ENCODE results near the gene TFF2.

Gene TFF2

DNA sequence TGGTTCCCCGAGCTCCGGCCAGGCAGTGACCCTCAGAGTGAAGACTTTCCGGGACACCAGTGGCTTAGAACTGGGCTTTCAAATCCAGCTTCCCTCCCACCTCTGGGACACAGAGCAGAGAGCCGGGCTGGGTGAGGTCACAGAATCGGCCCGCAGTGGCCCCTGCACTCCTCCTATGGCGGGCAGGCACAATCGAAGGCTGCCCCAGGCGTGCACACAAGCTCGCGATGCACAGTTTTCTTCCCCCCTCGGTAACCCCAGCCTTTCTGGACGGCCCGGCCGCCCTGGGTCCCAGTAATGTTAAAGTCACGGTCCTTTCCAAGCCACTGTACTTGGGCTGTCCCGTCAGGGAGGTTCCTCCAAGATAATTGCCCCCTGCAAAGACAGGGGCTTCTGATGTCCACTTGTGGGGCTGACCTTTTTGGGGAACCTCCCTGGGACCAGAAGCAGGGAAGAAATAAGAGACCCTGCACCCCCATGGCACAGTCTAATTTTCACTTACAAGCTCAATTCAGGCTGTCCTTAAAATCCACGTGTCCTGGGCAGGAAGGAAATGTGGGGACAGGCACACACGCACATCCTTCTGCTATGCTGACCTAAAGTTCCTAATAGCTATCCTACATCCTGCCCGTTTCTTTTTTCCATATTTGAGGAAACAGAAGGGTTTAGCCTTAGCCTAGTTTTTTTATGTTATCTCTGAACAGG lies 49.3 kb downstream of the TFF2 start:
- ATAC-seq, result no peak
- TF ChIP-seq CREB5 (CRISPR knock-in tag; IDR thresholded peaks at IDR 0.05; ENCODE audit: low read depth) (no peak), ZNF70 (CRISPR knock-in tag; IDR thresholded peaks at IDR 0.05) (no peak), CSDC2 (CRISPR knock-in tag; IDR thresholded peaks at IDR 0.05) (no peak), ESRRG (CRISPR knock-in tag; IDR thresholded peaks at IDR 0.05) (no peak), SNAI2 (CRISPR knock-in tag; IDR thresholded peaks at IDR 0.05) (no peak)

DNA sequence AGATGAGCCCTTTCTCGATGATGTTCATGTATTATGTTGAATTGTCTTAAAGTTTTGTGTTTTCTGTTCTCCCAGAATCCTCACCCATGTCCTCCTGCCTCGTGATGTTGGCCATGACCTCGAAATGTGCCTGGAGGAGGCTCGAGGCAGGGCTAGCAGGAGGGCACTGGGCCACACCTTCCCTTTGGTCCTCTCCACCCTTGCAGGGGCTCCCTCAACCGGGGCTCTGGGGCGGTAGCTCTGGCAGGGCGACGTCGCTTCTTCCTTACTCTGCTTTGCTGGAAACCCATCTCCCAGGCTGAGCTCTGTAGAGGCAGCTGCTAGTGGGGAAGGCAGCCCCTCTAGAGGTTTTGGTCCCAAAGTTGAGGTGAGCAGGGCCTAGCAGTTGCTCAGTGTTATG lies 49.8 kb downstream of the TFF2 start:
- no peak for ATAC-seq
- TF ChIP-seq BACH2 (CRISPR knock-in tag; IDR thresholded peaks at IDR 0.05; ENCODE audit: borderline replicate concordance), result no peak
- no peak for TF ChIP-seq PPARA (CRISPR knock-in tag; IDR thresholded peaks at IDR 0.05; ENCODE audit: borderline replicate concordance)
- no peak for TF ChIP-seq ZFP30 (CRISPR knock-in tag; IDR thresholded peaks at IDR 0.05)
- no peak for TF ChIP-seq SNAI2 (CRISPR knock-in tag; IDR thresholded peaks at IDR 0.05)
- TF ChIP-seq ZC3H10 (CRISPR knock-in tag; IDR thresholded peaks at IDR 0.05), result no peak
- no peak for TF ChIP-seq TOX (CRISPR knock-in tag; IDR thresholded peaks at IDR 0.05; ENCODE audit: borderline replicate concordance)
- TF ChIP-seq POU6F1 (CRISPR knock-in tag; IDR thresholded peaks at IDR 0.05; ENCODE audit: borderline replicate concordance, low read depth), result no peak
- no peak for TF ChIP-seq ARNTL (CRISPR knock-in tag; IDR thresholded peaks at IDR 0.05; ENCODE audit: borderline replicate concordance, low read depth)
- TF ChIP-seq ZNF70 (CRISPR knock-in tag; IDR thresholded peaks at IDR 0.05), result no peak
- no peak for TF ChIP-seq ESRRG (CRISPR knock-in tag; IDR thresholded peaks at IDR 0.05)
- no peak for TF ChIP-seq ZFP3 (CRISPR knock-in tag; IDR thresholded peaks at IDR 0.05)
- no peak for TF ChIP-seq ISL1 (CRISPR knock-in tag; IDR thresholded peaks at IDR 0.05)
- TF ChIP-seq TSHZ2 (CRISPR knock-in tag; IDR thresholded peaks at IDR 0.05), result no peak
- TF ChIP-seq, protein P1, sequence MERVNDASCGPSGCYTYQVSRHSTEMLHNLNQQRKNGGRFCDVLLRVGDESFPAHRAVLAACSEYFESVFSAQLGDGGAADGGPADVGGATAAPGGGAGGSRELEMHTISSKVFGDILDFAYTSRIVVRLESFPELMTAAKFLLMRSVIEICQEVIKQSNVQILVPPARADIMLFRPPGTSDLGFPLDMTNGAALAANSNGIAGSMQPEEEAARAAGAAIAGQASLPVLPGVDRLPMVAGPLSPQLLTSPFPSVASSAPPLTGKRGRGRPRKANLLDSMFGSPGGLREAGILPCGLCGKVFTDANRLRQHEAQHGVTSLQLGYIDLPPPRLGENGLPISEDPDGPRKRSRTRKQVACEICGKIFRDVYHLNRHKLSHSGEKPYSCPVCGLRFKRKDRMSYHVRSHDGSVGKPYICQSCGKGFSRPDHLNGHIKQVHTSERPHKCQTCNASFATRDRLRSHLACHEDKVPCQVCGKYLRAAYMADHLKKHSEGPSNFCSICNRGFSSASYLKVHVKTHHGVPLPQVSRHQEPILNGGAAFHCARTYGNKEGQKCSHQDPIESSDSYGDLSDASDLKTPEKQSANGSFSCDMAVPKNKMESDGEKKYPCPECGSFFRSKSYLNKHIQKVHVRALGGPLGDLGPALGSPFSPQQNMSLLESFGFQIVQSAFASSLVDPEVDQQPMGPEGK (CRISPR knock-in tag; IDR thresholded peaks at IDR 0.05; ENCODE audit: borderline replicate concordance), result no peak
- TF ChIP-seq CSRNP3 (CRISPR knock-in tag; IDR thresholded peaks at IDR 0.05), result no peak

DNA sequence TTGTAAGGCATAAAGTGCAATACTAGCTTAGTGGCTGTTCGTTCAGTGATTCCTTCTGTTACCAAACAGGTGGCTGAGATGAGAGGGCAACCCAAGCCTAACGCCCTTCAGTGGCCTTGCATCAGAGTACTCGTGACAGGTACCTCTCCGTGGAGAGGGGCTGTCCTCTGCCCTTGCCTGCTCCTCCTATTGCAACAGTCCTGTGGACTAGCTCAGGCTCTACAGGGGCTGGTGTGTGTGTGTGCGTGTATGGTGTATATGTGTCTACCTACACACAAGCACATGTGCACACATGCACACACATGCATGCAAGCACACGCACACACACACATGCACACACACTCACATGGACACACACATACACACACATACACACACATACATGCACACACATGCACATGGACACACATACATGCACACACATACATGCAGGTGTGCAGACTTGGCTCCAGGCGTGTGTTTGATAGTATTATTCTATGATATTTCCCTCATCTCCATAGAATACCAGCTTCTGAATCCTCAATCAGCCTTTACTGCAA lies 50.7 kb downstream of the TFF2 start:
- no peak for TF ChIP-seq CREB5 (CRISPR knock-in tag; IDR thresholded peaks at IDR 0.05; ENCODE audit: low read depth)
- no peak for TF ChIP-seq CSRNP3 (CRISPR knock-in tag; IDR thresholded peaks at IDR 0.05)
- no peak for TF ChIP-seq GLIS3 (CRISPR knock-in tag; IDR thresholded peaks at IDR 0.05)
- no peak for ATAC-seq

Measured in SK-N-SH treated with all-trans-retinoic acid at 6 μM for 48 hours (cell line).